H1 (cell line): ENCODE results near the gene ENTPD5. TPM values are rescaled to one million over a fixed set of nuclear protein-coding genes. Genes with fewer than 3 reads are reported as not detected.
"Not testable (repeated sequence)": the region's sequence is repeated elsewhere in the genome, so short reads cannot be mapped to it uniquely, and the experiment has no call there.

Source experiments
- CTCF ChIA-PET: fragments of 300-600 bp; sonication (Branson Sonifier 250); formaldehyde crosslinking; loops from one replicate; lab custom pipeline; 2021; ENCODE audit not compliant: partially characterized antibody; lab: Charles Lee
- POLR2A ChIA-PET: fragments of 300-600 bp; sonication (Branson Sonifier 250); formaldehyde crosslinking; loops from one replicate; lab custom pipeline; 2021; ENCODE audit warnings: inconsistent platforms; ENCODE audit not compliant: partially characterized antibody; lab: Charles Lee
- DNase-seq, 2 experiments: peaks; one replicate each; pipeline versions ENCODE4 v3.0.0 to v3.0.0-alpha.2; 2010 to 2022; ENCODE audit warnings: low spot score in 2 of 2, low read depth in 1 of 2, mixed read lengths in 1 of 2
- FAIRE-seq: peaks from 2 replicates; lab custom pipeline; 2011; peaks lifted over from hg19 to GRCh38; lab: Jason Lieb, UNC
- H2AFZ ChIP-seq: 2 replicates; pipeline ENCODE4 v1.8.1; 2012; ENCODE audit warnings: low read length, inconsistent platforms
- H2AK5ac ChIP-seq: 2 replicates; pipeline ENCODE4 v1.6.1; 2013; ENCODE audit warnings: low read depth, low read length
- H2BK120ac ChIP-seq: replicated peaks from 2 replicates; pipeline ENCODE3; 2013; ENCODE audit warnings: low read depth, low read length, inconsistent platforms
- H2BK12ac ChIP-seq: 2 replicates; pipeline ENCODE4 v1.6.1; 2013; ENCODE audit warnings: low read depth, low read length
- H2BK15ac ChIP-seq: 2 replicates; pipeline ENCODE4 v1.6.1; 2013; ENCODE audit warnings: low read length
- H2BK20ac ChIP-seq: 2 replicates; pipeline ENCODE4 v1.6.1; 2013; ENCODE audit warnings: low read length
- H2BK5ac ChIP-seq: 2 replicates; pipeline ENCODE4 v1.6.1; 2013; ENCODE audit warnings: low read depth, low read length
- H3K14ac ChIP-seq: 2 replicates; pipeline ENCODE4 v1.6.1; 2013; ENCODE audit warnings: inconsistent platforms; ENCODE audit not compliant: insufficient read length
- H3K18ac ChIP-seq: 2 replicates; pipeline ENCODE4 v1.6.1; 2013; ENCODE audit warnings: low read length; ENCODE audit errors: extremely low read depth
- H3K23ac ChIP-seq: 2 replicates; pipeline ENCODE4 v1.6.1; 2013; ENCODE audit warnings: inconsistent platforms; ENCODE audit not compliant: insufficient read length
- H3K23me2 ChIP-seq: 2 replicates; pipeline ENCODE4 v1.6.1; 2013; ENCODE audit warnings: low read depth, low read length
- H3K27ac ChIP-seq: 2 replicates; pipeline ENCODE4 v1.6.1; 2011; ENCODE audit warnings: low read depth, low read length, inconsistent platforms
- H3K27me3 ChIP-seq, 4 experiments: replicated peaks in 1 of 4; 1 replicate in 1 of 4; 2 replicates in 3 of 4; pipeline versions ENCODE4 v1.6.1 to v1.8.1; 2011 to 2013; ENCODE audit warnings: low read length in 3 of 4, mild to moderate bottlenecking in 3 of 4, inconsistent platforms in 2 of 4, mixed read lengths in 2 of 4, moderate library complexity in 1 of 4; ENCODE audit not compliant: control insufficient read depth in 3 of 4, insufficient read depth in 3 of 4; ENCODE audit errors: extremely low read depth in 1 of 4
- H3K36me3 ChIP-seq, 4 experiments: 2 replicates each; pipeline versions ENCODE4 v1.6.1 to v1.8.1; 2011 to 2013; ENCODE audit warnings: mild to moderate bottlenecking in 4 of 4, low read length in 3 of 4, moderate library complexity in 2 of 4, control low read depth in 1 of 4, inconsistent platforms in 1 of 4; ENCODE audit not compliant: insufficient read depth in 4 of 4, control insufficient read depth in 2 of 4
- H3K4ac ChIP-seq: replicated peaks from 2 replicates; pipeline ENCODE3; 2013; ENCODE audit warnings: low read length, low read depth, mixed read lengths, inconsistent platforms; ENCODE audit not compliant: insufficient read length
- H3K4me1 ChIP-seq, 4 experiments: replicated peaks in 1 of 4; 1 replicate in 1 of 4; 2 replicates in 3 of 4; pipeline versions ENCODE4 v1.6.1 to v1.8.1; 2011 to 2013; ENCODE audit warnings: low read length in 3 of 4, inconsistent platforms in 2 of 4, mixed read lengths in 1 of 4; ENCODE audit not compliant: insufficient read depth in 4 of 4, control insufficient read depth in 3 of 4
- H3K4me2 ChIP-seq, 2 experiments: 2 replicates each; pipeline versions ENCODE4 v1.6.1 to v1.8.1; 2011 to 2013; ENCODE audit warnings: low read depth in 2 of 2, low read length in 2 of 2, control low read depth in 1 of 2, inconsistent platforms in 1 of 2, mild to moderate bottlenecking in 1 of 2; ENCODE audit not compliant: insufficient read depth in 1 of 2
- H3K4me3 ChIP-seq, 4 experiments: fragments of 200-600, 300-600 bp in 1 of 4; sonication (generic), shearing (Covaris generic), sonication (Bioruptor Twin) in 1 of 4; 2 replicates each; pipeline versions ENCODE4 v1.5.1 to v1.8.1; 2011 to 2016; ENCODE audit warnings: low read length in 4 of 4, low read depth in 3 of 4, control low read depth in 2 of 4, inconsistent platforms in 2 of 4, mild to moderate bottlenecking in 2 of 4, mixed read lengths in 1 of 4, moderate library complexity in 1 of 4; ENCODE audit not compliant: insufficient read depth in 2 of 4; ENCODE audit errors: extremely low read depth in 1 of 4
- H3K56ac ChIP-seq: replicated peaks from 2 replicates; pipeline ENCODE3; 2013; ENCODE audit warnings: low read depth, mild to moderate bottlenecking, mixed read lengths, low read length, inconsistent platforms; ENCODE audit not compliant: insufficient read length
- H3K79me1 ChIP-seq: 2 replicates; pipeline ENCODE4 v1.6.1; 2013; ENCODE audit warnings: low read depth, low read length, control low read depth
- H3K79me2 ChIP-seq, 2 experiments: 2 replicates each; pipeline versions ENCODE4 v1.6.1 to v1.8.1; 2012 to 2013; ENCODE audit warnings: low read length in 2 of 2, mild to moderate bottlenecking in 2 of 2, inconsistent platforms in 1 of 2; ENCODE audit not compliant: insufficient read depth in 2 of 2, control insufficient read depth in 1 of 2
- H3K9ac ChIP-seq, 4 experiments: replicated peaks in 1 of 4; 1 replicate in 1 of 4; 2 replicates in 3 of 4; pipeline versions ENCODE4 v1.6.1 to v1.8.1; 2011 to 2013; ENCODE audit warnings: low read depth in 3 of 4, low read length in 3 of 4, control low read depth in 2 of 4, mild to moderate bottlenecking in 2 of 4, moderate library complexity in 2 of 4, inconsistent platforms in 1 of 4; ENCODE audit errors: extremely low read depth in 1 of 4
- H3K9me3 ChIP-seq, 2 experiments: 2 replicates each; pipeline versions ENCODE4 v1.6.1 to v1.8.1; 2012 to 2013; ENCODE audit warnings: mild to moderate bottlenecking in 2 of 2, moderate library complexity in 2 of 2, control low read depth in 1 of 2, inconsistent platforms in 1 of 2, low read depth in 1 of 2, low read length in 1 of 2, mixed read lengths in 1 of 2; ENCODE audit not compliant: insufficient read depth in 2 of 2
- H4K20me1 ChIP-seq, 2 experiments: replicated peaks in 1 of 2; 2 replicates each; pipeline versions ENCODE3 to v1.8.1; 2011 to 2013; ENCODE audit warnings: inconsistent platforms in 2 of 2, low read length in 2 of 2, mild to moderate bottlenecking in 1 of 2; ENCODE audit not compliant: insufficient read depth in 2 of 2, control insufficient read depth in 1 of 2
- H4K5ac ChIP-seq: 2 replicates; pipeline ENCODE4 v1.6.1; 2013; ENCODE audit warnings: low read length, low read depth, mixed read lengths, inconsistent platforms; ENCODE audit not compliant: insufficient read length
- H4K8ac ChIP-seq: 2 replicates; pipeline ENCODE4 v1.8.0; 2013; ENCODE audit warnings: mild to moderate bottlenecking, moderate library complexity, low read length, inconsistent platforms; ENCODE audit not compliant: insufficient read depth; ENCODE audit errors: extremely low read depth
- H4K91ac ChIP-seq: replicated peaks from 2 replicates; pipeline ENCODE3; 2013; ENCODE audit warnings: low read length, mixed read lengths, inconsistent platforms; ENCODE audit not compliant: insufficient read length
- WGBS, 2 experiments: shearing (Covaris generic) in 1 of 2; methylation state at CpG; one replicate each; pipeline versions ENCODE4 v1.1.6 to v1.1.7; 2013 to 2015; ENCODE audit warnings: low lambda C conversion rate in 2 of 2, mixed read lengths in 2 of 2, inconsistent platforms in 1 of 2, low coverage in 1 of 2, missing lambda C conversion rate in 1 of 2; ENCODE audit not compliant: insufficient replicate concordance in 2 of 2, insufficient coverage in 1 of 2, insufficient read length in 1 of 2; ENCODE audit errors: extremely low coverage in 1 of 2, missing lambda C conversion rate in 1 of 2; 5-methylcytosine and 5-hydroxymethylcytosine counted together
- polyA plus RNA-seq, 7 experiments: library from polyadenylated mRNA; depleted of rRNA in 3 of 7; stranded (reverse) in 5 of 7; unstranded in 2 of 7; fragments of >200 nt in 5 of 7; fragments of 200-250 nt in 2 of 7; gene quantifications; 1 replicate in 5 of 7; 2 replicates in 1 of 7; 4 replicates in 1 of 7; pipeline versions ENCODE4 v1.2.1 to v1.2.3, GENCODE V29; 2011 to 2013; ENCODE audit warnings: missing spikeins in 2 of 7, mixed read lengths in 2 of 7
- total RNA-seq: library from RNA; stranded (reverse); fragmentation: NEBNext Ultra II Directional; extraction: Animal tissue kit (Norgen Biotek cat#: 25700); gene quantifications from 2 replicates; pipeline ENCODE4 v1.2.1, GENCODE V29; 2021

Gene ENTPD5
- total and polyA plus RNA-seq, 2 of the 8 experiments (the other 6 are each of a cell fraction or from before 2014, with no cell fraction given) = 5.0 to 6.5 TPM

GRCh38 chr14:73919457-73919856 lies 99.6 kb downstream of the ENTPD5 start:
- ChIA-PET POLR2A (interaction anchor here (0.6 to 0.7 kb wide), 2 partner anchors 14 to 55 kb away, joined by 3 read pairs; no protein-coding TSS in a partner anchor), CTCF (interaction anchor here (0.6 to 0.9 kb wide), 3 partner anchors 16 to 1201 kb away, joined by 3 read pairs; no protein-coding TSS in a partner anchor)
- H3K23me2 ChIP-seq, DNase-seq, H2BK120ac ChIP-seq, H3K79me1 ChIP-seq, H4K91ac ChIP-seq, H3K4ac ChIP-seq, H3K4me1 ChIP-seq, H3K27ac ChIP-seq, H3K9ac ChIP-seq, H3K14ac ChIP-seq, H3K4me3 ChIP-seq, H3K18ac ChIP-seq, H3K23ac ChIP-seq, H4K20me1 ChIP-seq, H3K4me2 ChIP-seq, H3K79me2 ChIP-seq, H2BK20ac ChIP-seq, H2AK5ac ChIP-seq, FAIRE-seq, H2AFZ ChIP-seq, H2BK12ac ChIP-seq, H3K56ac ChIP-seq, H3K27me3 ChIP-seq, H3K9me3 ChIP-seq, H2BK5ac ChIP-seq, H2BK15ac ChIP-seq, H4K8ac ChIP-seq, H4K5ac ChIP-seq: not testable (repeated sequence)
- 89% methylated on average over 2 of the region's 2 CpGs; no CpG with 5 or more reads in 1 of the 2 experiments for WGBS, 2 experiments
- H3K36me3 ChIP-seq = peaks cover 11 to 34% (median 21%) of the 10 kb centered on the region in 4 experiments
